K562 (cell line): ENCODE measurements around the gene C19orf12. TPM values are rescaled to one million over a fixed set of nuclear protein-coding genes. Genes with fewer than 3 reads are reported as not detected.
A peak's percentile ranks its signal among the peaks of the same experiment; 100 is the strongest.

Experiments used
- GTF2E2 ChIP-seq: fragments of 200-800 bp; sonication (Bioruptor generic); IDR thresholded peaks from 2 replicates; pipeline ENCODE4 v1.6.1; 2016; ENCODE audit warnings: missing genetic modification characterization, missing compliant biosample characterization
- HDAC3 ChIP-seq: fragments of 450-650 bp; IDR thresholded peaks from 2 replicates; pipeline ENCODE4 v1.6.1; 2018; ENCODE audit warnings: borderline replicate concordance, mild to moderate bottlenecking, moderate library complexity; ENCODE audit not compliant: partially characterized antibody
- HOXB6 ChIP-seq: fragments of 250-450 bp; sonication (Bioruptor Pico); IDR thresholded peaks from 2 replicates; pipeline ENCODE4 v1.5.1; 2022; ENCODE audit warnings: mild to moderate bottlenecking, borderline replicate concordance
- LCOR ChIP-seq: sonication (generic); formaldehyde crosslinking; IDR thresholded peaks from 2 replicates; pipeline ENCODE4 v1.8.0; 2022; ENCODE audit warnings: mild to moderate bottlenecking, missing genetic modification reagents
- MYBL2 ChIP-seq, 2 experiments: fragments of 450-650 bp in 1 of 2; sonication (generic) in 1 of 2; formaldehyde crosslinking in 1 of 2; IDR thresholded peaks; 2 replicates each; pipeline versions ENCODE4 v1.6.1 to v1.8.1; 2017 to 2022; ENCODE audit warnings: borderline replicate concordance in 1 of 2, inconsistent platforms in 1 of 2, low read depth in 1 of 2, mild to moderate bottlenecking in 1 of 2, missing genetic modification reagents in 1 of 2, moderate library complexity in 1 of 2
- NR3C1 ChIP-seq: sonication (generic); formaldehyde crosslinking; IDR thresholded peaks from 2 replicates; pipeline ENCODE4 v1.8.1; 2022; ENCODE audit warnings: missing genetic modification reagents
- RAD51 ChIP-seq: fragments of 450-650 bp; IDR thresholded peaks from 2 replicates; pipeline ENCODE4 v1.7.1; 2016; ENCODE audit warnings: low read depth, mild to moderate bottlenecking, borderline replicate concordance
- SAFB ChIP-seq: fragments of 200-400 bp; formaldehyde crosslinking; IDR thresholded peaks from 2 replicates; pipeline ENCODE4 v1.6.1; 2017; ENCODE audit warnings: low read depth, low read length, borderline replicate concordance
- WHSC1 ChIP-seq: IDR thresholded peaks from one replicate; pipeline ENCODE4 v1.6.1; 2012; ENCODE audit warnings: low read length, control low read depth, inconsistent platforms
- ZBTB12 ChIP-seq: fragments of 250-450 bp; sonication (Bioruptor Pico); IDR thresholded peaks from 2 replicates; pipeline ENCODE4 v1.4.0; 2020
- ZC3H4 ChIP-seq: sonication (generic); formaldehyde crosslinking; IDR thresholded peaks from 2 replicates; pipeline ENCODE4 v1.9.0; 2021; ENCODE audit warnings: missing genetic modification reagents, borderline replicate concordance
- ZNF143 ChIP-seq: sonication (generic); formaldehyde crosslinking; IDR thresholded peaks from 2 replicates; pipeline ENCODE4 v1.9.0; 2022; ENCODE audit warnings: mild to moderate bottlenecking, missing genetic modification reagents
- ZNF354B ChIP-seq: fragments of 250-450 bp; sonication (Bioruptor Pico); IDR thresholded peaks from 2 replicates; pipeline ENCODE4 v1.4.0; 2020
- ZNF830 ChIP-seq: fragments of 250-450 bp; sonication (Bioruptor Pico); IDR thresholded peaks from 2 replicates; pipeline ENCODE4 v1.5.0; 2021; ENCODE audit warnings: mild to moderate bottlenecking
- polyA plus RNA-seq, 8 experiments: library from polyadenylated mRNA; depleted of rRNA in 4 of 8; stranded (reverse) in 5 of 8; unstranded in 3 of 8; fragments of >200 nt; fragmentation: Nextera tagmentation in 2 of 8; fragmentation: Illumina TruSeq in 1 of 8; extraction: Ambion mirVana in 2 of 8; extraction: Trizol in 1 of 8; gene quantifications; 2 replicates each; pipeline versions ENCODE4 v1.2.1 to v1.2.3, GENCODE V29; 2011 to 2014; ENCODE audit warnings: inconsistent platforms in 1 of 8, missing spikeins in 1 of 8
- total RNA-seq, 7 experiments: library from RNA; depleted of rRNA in 6 of 7; stranded (reverse); fragments of >200 nt in 6 of 7; fragmentation: Illumina TruSeq in 2 of 7; extraction: Trizol in 2 of 7; gene quantifications; 2 replicates each; pipeline versions ENCODE4 v1.2.1 to v1.2.3, GENCODE V29; 2011 to 2021; ENCODE audit warnings: low replicate concordance in 1 of 7
- TF ChIP-seq, protein P1 (sequence below), 2 experiments: fragments of 450-650 bp; IDR thresholded peaks; 2 replicates each; pipeline ENCODE4 v1.6.1; 2016; ENCODE audit warnings: mild to moderate bottlenecking in 2 of 2, borderline replicate concordance in 1 of 2, low read depth in 1 of 2, moderate library complexity in 1 of 2
- TF ChIP-seq, protein P2 (sequence below): IDR thresholded peaks from 2 replicates; pipeline ENCODE4 v1.6.1; 2012; ENCODE audit warnings: low read depth, low read length, improper control_type of control experiment, borderline replicate concordance

The C19orf12 gene
- total and polyA plus RNA-seq, 9 of the 15 experiments (the other 6 are each of a cell fraction or from before 2014, with no cell fraction given): 1.9 to 14.5 (median 10.2) TPM

- TF ChIP-seq, protein P1, sequence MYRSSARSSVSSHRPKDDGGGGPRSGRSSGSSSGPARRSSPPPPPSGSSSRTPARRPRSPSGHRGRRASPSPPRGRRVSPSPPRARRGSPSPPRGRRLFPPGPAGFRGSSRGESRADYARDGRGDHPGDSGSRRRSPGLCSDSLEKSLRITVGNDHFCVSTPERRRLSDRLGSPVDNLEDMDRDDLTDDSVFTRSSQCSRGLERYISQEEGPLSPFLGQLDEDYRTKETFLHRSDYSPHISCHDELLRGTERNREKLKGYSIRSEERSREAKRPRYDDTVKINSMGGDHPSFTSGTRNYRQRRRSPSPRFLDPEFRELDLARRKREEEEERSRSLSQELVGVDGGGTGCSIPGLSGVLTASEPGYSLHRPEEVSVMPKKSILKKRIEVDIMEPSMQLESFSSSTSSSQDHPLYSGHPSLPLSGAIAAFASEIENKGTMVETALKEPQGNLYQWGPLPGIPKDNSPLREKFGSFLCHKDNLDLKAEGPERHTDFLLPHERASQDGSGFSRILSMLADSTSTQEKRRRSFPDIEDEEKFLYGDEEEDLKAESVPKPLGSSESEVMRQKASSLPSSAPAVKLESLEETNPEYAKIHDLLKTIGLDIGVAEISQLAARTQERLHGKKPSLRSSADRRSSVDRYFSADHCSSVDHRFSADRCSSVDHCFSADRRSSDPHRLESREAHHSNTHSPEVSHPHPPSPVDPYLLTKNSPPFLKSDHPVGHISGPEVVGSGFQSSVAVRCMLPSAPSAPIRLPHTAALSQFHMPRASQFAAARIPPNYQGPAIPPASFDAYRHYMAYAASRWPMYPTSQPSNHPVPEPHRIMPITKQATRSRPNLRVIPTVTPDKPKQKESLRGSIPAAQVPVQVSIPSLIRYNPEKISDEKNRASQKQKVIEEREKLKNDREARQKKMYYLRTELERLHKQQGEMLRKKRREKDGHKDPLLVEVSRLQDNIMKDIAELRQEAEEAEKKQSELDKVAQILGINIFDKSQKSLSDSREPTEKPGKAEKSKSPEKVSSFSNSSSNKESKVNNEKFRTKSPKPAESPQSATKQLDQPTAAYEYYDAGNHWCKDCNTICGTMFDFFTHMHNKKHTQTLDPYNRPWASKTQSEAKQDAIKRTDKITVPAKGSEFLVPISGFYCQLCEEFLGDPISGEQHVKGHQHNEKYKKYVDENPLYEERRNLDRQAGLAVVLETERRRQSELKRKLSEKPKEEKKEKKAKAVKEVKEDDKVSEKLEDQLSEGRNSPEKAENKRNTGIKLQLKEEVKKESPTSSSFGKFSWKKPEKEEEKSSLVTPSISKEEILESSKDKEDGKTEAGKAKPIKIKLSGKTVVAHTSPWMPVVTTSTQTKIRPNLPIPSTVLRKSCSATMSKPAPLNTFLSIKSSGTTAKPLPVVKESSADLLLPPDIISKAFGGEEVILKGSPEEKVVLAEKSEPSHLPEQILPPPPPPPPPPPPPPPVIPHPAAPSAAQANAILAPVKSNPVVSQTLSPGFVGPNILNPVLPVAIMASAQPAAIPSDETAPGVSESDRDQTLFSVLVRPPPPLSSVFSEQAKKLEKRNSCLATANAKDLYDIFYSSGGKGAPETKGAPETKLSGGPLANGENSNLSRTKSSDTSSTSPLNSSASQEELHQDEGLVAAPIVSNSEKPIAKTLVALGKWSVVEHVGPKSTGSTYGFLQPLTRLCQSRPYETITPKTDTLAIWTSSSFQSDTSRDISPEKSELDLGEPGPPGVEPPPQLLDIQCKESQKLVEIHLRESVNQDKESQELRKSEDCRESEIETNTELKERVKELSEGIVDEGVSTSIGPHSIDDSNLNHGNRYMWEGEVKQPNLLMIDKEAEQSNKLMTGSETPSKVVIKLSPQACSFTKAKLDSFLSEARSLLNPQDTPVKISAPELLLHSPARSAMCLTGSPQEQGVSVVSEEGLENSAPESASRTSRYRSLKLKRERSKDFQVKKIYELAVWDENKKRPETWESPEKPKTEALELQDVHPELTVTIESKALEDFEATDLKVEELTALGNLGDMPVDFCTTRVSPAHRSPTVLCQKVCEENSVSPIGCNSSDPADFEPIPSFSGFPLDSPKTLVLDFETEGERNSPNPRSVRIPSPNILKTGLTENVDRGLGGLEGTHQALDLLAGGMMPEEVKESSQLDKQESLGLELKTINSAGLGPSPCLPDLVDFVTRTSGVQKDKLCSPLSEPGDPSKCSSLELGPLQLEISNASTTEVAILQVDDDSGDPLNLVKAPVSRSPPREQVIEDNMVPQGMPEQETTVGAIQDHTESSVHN (IDR thresholded peaks at IDR 0.05; ENCODE audit: borderline replicate concordance in 1 of 2, low read depth in 1 of 2): no peak
- no peak for TF ChIP-seq HDAC3
- no peak for TF ChIP-seq ZNF143 (CRISPR knock-in tag)
- TF ChIP-seq RAD51: 0 out of 2 replicates have a peak, but pooled peaks have one; percentile 12
- no peak for TF ChIP-seq LCOR
- TF ChIP-seq ZNF830 (CRISPR knock-in tag): no peak
- TF ChIP-seq ZNF354B (CRISPR knock-in tag): no peak
- TF ChIP-seq WHSC1: no peak
- no peak for TF ChIP-seq MYBL2 (IDR thresholded peaks at IDR 0.05; ENCODE audit: low read depth)
- TF ChIP-seq MYBL2 (CRISPR knock-in tag; IDR thresholded peaks at IDR 0.05; ENCODE audit: borderline replicate concordance): no peak
- TF ChIP-seq NR3C1 (CRISPR knock-in tag): no peak
- TF ChIP-seq SAFB: no peak
- no peak for TF ChIP-seq ZC3H4 (CRISPR knock-in tag)
- TF ChIP-seq, protein P2, sequence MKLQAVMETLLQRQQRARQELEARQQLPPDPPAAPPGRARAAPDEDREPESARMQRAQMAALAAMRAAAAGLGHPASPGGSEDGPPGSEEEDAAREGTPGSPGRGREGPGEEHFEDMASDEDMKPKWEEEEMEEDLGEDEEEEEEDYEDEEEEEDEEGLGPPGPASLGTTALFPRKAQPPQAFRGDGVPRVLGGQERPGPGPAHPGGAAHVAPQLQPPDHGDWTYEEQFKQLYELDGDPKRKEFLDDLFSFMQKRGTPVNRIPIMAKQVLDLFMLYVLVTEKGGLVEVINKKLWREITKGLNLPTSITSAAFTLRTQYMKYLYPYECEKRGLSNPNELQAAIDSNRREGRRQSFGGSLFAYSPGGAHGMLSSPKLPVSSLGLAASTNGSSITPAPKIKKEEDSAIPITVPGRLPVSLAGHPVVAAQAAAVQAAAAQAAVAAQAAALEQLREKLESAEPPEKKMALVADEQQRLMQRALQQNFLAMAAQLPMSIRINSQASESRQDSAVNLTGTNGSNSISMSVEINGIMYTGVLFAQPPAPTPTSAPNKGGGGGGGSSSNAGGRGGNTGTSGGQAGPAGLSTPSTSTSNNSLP: no peak
- TF ChIP-seq GTF2E2 (tag): no peak
- TF ChIP-seq ZBTB12 (CRISPR knock-in tag): no peak
- TF ChIP-seq HOXB6 (CRISPR knock-in tag): no peak
Measured at GRCh38 chr19:29671393-29672160, 43.5 kb downstream of the C19orf12 start (continued).
